CD4-positive, alpha-beta T cell treated with Interleukin-6 for 4 hours (primary cell): ENCODE measurements around the gene GPBP1L1.

Experiments used
- DNase-seq: peaks from one replicate; pipeline ENCODE4 v3.0.0-alpha.2; 2020; ENCODE audit warnings: mixed read lengths

Gene GPBP1L1

DNA sequence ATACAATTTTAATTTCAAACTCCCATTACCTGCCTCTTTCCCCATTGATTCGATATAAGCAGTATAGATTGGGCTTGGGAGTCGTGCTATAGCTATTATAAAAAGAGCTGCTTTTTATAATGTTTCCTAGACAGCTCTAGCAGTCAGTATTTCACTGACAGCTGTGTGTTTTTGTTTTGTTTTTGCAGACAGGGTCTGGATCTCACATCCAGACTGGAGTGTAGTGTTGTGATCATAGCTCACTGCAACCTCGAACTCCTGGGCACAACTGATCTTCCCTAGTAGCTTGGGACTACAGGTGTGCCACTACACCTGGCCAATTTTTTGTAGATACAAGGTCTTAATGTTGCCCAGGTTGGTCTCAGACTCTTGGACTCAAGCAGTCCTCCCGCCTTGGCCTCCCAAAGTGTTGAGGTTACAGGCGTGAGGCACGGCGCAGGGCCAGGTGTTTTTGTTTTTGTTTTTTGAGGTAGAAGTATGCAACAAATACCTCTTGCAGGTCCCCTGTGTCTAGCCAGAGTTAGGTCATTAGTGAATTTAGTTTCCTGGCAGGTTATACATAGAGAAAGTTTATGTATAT lies 100.7 kb downstream of the GPBP1L1 start:
- no peak for DNase-seq

DNA sequence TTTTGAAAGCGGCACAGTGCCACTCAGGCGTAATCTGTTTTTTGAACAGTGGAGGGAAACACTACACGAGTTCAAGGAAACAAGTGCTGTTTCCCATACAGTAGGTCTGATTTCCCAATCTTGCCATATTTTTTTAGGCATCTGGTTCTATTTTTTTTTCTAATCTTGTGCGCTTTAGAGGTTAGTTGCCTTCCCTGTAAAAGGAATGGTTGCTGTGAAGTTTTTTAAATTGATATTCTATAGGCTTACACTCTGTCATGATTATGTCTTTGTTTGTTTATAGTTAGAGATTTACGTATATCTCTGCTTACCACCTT lies 101.3 kb downstream of the GPBP1L1 start:
- DNase-seq = no peak

DNA sequence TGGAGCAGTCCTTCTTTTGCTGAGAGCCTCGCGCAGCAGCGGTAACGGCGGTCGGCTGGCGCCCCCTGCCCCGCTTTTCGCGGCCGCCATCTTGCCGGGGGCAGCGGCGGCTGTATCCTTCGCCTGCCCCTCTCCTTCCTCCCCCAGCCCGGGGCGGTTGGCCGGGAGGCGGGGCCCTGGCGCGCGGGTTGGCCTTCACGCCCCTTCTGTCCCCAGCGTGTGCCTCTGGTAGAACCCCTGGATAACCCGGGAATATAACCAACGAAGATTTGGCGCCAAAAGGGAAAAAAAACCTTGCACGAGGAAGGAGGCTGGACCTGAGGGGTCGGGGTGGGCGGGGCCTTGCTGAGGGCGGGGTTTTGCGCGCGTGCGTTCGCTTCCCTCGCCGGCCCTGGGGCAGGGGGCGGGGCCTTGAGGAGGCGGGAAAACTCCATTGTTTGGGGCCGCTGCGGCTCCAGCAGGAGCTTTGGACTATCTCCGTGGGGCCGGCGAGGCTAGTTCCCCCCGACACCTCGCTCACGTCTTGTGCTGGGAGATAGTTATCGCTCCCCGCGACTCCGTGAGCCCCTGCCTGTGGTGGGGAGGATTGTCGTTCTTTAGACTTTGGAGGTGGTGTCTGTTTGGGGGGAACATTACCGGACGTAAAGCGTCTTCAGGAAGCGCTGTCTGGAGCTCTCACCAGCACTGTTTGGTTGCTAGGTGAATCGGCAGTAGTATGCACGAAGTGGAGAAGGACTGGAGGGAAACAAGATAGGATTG lies 101.8 kb downstream of the GPBP1L1 start:
- peak; percentile 96 for DNase-seq

DNA sequence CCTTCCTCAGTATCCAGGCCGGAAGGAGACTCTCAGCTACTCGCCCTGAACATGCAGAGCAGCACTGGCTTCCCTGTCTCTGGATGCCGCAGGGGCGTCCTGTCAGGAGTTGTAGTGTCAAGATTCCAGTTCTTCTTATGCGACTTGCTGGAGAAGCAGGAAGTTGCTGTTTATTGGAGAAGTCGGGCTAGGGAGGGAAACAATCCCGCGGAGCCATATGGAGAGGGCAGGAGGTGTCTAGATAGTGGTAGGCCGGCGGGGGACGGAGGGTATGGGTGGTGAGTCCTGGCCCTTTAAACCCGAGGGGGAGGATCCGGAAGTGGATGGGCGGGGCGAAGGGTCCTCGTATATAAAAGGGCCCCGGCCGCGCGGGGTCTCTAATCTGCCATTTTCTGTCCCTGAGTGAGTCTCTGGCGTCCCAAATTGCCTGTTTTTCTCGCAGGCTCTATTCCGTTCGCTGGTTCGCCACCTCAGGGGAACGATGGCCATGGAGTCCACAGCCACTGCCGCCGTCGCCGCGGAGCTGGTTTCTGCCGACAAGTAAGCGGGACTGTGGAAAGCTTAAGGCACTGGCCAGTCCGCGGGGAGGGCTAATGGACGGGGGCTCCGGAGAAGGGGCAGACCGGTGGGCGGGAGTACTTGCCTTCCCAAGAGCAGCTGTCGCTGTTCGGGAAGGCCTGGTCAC lies 102.5 kb downstream of the GPBP1L1 start, which contains the start of gene NASP:
Gene NASP, plus strand, starts transcription at position 376 of the 685 bp plus-strand sequence. Its CDS starts 106 bp downstream, at position 482.
- DNase-seq = peak; percentile 90

DNA sequence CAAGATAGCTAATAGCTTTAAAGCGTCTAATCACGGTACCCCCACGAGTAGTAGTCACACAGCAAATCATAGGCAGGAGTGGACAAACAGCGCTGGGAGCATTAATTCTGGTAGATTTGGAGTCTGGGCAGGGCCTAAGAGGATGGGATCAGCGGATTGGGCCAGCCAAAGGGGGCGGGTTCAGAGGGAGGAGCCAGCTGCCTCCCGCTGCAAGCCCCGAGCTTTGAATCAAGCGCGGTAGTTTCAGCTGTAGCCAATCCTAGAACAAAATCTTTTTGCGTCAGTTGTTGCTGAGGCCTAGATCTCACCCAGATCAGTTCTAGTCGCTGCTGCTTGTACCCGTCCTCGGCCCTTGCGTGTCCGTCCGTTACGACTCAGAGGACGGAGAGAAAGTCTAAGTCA lies 103.1 kb downstream of the GPBP1L1 start:
- DNase-seq = peak; percentile 97
